Hematopoietic multipotent progenitor cell (in vitro differentiated cells): ENCODE measurements around the gene ANKLE1. TPM values are rescaled to one million over a fixed set of nuclear protein-coding genes. Genes with fewer than 3 reads are reported as not detected.
"Not testable (repeated sequence)": the region's sequence is repeated elsewhere in the genome, so short reads cannot be mapped to it uniquely, and the experiment has no call there.

Experiments used
- DNase-seq, 3 donors: peaks; one replicate each; pipeline ENCODE4 v3.0.0-alpha.2; 2011 to 2015; ENCODE audit warnings: low read depth in 2 of 3, low spot score in 2 of 3
- total RNA-seq: library from RNA; depleted of rRNA; stranded (reverse); fragments of >200 nt; gene quantifications from one replicate; pipeline ENCODE4 v1.2.3, GENCODE V29; 2012

ANKLE1 gene
- total RNA-seq, 1 donor, result 7.3 TPM

DNA sequence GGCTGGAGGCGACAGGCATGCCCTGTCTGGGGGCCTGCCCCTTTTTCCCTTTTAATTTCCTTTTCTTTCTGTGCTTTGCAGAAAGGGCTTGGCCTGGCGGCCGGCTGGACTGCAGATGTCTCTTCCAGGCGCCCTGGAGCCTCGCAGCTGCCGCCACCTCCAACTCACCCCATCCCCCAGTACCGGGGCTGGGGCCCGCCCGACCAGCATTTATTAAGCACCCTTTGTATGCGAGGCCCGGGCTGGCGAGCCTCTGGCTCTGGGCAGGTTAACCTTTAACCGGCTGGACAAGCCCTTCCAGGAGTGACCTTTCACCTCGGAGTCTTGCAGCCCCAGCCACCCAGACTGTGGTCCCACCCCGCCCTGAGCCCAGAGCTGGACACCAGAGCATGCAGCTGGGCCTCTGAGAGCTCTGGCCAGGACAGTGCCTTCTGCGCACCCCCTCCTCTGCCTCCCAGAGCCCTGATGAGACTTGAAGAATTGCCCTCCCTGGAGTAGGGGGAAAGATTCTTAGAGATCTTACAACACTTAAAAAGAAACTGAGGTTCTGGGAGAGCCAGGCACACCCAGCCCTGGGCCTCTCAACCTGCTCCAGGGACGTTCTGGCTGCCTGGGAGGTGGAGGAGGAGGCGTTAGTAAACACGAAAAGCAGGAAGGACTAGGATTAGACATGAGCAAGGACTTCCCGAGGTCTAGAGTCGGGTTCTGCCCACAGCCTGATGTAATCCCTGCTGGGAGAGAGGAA is 34.8 kb upstream of the ANKLE1 start:
- DNase-seq, result no peak

DNA sequence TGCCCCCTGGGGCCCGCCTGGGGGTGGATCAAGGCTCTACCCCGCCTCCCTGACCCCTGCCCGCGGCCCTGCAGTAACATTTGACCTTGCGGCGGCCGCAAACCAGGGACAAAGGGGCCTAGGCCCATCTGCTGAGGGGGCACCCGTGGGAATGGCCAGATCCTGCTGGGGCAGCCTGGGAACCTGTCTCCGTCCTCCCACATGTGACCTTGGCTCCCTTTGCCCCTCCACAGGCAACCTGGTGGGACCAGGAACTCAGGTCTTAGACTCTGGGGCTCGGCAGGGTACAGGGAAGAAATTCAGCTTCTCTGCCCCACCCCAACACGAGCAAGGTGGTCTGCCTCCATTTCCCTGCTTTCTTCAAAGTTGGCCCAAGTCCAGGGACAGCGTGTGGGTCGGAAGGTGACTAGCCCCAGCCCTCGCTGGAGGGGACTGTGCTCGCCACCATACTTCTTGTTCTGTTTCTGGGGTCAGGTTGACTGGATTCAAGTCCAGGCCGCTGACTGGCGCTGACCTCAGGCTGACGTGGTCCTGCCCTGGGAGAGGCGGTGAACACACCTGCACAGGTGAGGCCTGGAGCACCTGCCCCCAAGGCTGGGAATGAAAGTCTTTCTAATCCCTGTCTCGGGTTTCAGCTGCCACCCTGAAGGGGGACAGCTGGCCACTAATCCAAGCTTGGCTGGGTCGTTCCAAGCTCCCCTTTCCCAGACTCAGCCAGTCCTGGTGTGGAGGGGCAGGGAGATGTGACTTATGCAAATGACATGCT is 33.5 kb upstream of the ANKLE1 start:
- no peak for DNase-seq

DNA sequence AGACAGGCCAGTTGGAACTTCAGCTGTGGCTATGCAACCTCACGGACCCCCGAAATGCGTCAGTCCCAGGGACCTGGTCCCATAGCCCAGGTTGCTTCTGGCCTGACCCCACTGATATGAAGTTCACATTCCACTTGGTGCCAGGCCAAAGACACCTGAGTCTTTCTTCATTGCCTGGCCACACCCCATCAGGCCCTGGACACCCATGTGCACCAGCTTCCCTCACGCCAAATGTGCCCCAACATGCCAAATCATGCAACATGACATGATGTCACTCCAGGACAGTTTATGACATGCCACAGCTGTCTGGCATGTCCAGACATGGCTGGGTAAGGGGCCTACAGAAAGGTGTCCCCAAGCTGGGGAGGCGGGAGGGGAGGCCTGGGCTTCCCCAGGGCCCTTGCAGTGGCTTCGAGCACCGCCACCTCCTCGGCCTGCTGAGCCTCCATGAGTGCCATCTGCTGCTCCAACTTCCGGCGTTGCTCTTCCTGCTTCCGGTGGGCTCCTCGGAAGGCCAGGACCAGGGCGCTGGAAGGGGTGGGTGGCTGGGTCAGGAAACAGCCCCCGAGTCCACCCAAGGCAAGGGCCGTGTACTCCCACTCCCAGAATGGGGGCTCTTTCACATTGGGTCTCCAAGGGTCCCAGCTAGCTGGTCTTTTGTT is 31.7 kb upstream of the ANKLE1 start:
- DNase-seq, result no peak

- no peak for DNase-seq
Measured at GRCh38 chr19:17254636-17255035, 27.1 kb upstream of the ANKLE1 start.

- no peak for DNase-seq
Measured at GRCh38 chr19:17255150-17255621, 26.5 kb upstream of the ANKLE1 start.

- DNase-seq, result no peak
Measured at GRCh38 chr19:17256130-17256529, 25.6 kb upstream of the ANKLE1 start.

DNA sequence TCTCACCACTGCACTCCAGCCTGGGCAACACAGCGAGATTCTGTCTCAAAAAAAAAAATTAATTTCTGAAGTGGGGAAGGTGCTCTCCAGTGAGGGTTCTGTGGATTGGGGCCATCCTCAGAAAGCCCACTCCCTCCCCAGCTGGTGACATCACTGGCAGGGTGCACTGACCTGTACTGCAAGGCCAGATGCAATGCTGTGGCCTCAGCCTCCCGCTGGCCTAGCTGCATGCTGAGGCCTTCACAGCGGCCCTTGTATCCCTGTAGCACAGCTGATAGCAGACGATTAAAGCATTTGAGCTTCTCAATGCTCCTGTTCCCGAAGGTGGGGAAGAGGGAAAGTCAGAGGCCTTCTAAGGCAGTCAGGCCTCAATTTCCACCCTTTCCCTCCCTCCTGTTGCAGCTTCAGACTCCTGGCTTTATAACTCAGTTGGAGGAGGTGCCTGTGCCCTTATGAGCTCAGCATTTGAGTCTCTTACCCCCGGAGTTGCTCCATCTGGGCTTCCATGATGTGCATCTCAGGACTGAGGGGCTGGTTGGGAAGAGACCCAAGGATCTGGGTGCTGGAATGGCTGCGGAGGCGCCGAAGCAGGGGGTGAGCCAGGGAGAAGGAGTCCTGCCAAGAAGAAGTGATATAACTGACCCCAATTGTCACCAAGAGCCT is 22.5 kb upstream of the ANKLE1 start:
- peak in 1 of 3 donors; percentile 38 for DNase-seq

- no peak for DNase-seq
Measured at GRCh38 chr19:17259934-17260333, 21.8 kb upstream of the ANKLE1 start.

GRCh38 chr19:17260842-17261325 is 20.8 kb upstream of the ANKLE1 start:
- peak; percentile 81 to 91 (median 85) for DNase-seq

- DNase-seq, result no peak
Measured at GRCh38 chr19:17262557-17262956, 19.1 kb upstream of the ANKLE1 start.

DNA sequence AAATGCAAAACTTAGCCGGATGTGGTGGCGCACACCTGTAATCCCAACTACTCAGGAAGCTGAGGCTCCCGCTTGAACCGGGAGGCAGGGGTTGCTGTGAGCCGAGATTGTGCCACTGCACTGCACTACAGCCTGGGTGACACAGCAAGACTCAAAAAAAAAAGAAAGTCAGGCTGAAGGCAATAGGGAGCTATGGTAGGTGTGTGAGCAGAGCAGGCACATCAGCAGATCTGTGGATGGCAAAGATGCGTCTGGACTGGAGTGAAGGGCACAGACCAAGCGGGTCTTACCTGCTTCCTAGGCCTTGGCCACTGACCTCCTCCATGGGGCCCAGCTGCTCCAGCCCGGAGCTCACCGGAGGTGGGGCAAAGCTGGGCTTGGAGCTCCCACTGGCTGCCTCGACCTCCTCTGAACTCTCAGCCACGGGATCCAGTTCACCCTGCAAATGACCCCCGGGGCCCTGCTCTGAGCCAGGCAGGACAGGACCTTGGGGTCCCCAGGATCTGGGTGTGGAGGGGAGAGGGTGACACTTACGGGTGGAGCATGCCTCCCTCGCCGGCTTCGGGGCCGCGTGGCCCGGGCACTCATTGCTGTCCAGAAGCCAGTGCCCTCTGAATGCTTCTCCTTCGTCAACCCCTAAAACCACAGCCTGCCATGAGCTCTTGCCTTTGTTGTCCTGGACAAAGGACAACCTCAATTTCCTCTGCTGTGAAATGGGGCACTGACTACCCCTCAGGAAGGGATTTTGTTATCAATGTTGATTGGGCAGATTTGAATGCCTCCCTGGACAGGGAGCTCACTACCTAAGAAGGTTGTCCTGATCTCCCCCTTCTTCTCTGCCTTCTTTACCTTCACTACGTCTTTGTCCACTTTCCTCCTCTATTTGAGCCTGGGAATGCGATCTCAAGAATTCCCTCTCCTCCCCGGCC is 17.7 kb upstream of the ANKLE1 start:
- DNase-seq, result no peak

DNA sequence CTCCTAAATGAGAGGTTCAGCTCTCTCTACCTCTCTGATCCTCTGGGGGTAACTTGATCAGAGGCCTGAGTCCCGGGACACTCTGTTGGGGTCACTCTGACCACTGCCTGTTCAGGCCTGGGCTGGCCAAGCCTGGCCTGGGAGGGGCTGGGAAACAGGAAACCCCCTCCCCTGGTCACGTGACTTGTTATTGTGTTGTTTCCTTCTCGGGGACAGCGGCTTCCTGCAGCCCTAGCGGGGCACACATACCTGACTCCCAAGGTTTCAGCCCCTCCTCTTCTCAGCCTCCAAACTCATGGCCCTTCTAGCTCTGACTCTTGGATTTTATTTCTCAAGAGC is 17.1 kb upstream of the ANKLE1 start, which contains the start of gene USHBP1:
Gene USHBP1 (minus strand): TSS at position 105 of the 339 bp plus-strand sequence. CDS start 446 bp downstream, outside the sequence.
- DNase-seq, result no peak

DNA sequence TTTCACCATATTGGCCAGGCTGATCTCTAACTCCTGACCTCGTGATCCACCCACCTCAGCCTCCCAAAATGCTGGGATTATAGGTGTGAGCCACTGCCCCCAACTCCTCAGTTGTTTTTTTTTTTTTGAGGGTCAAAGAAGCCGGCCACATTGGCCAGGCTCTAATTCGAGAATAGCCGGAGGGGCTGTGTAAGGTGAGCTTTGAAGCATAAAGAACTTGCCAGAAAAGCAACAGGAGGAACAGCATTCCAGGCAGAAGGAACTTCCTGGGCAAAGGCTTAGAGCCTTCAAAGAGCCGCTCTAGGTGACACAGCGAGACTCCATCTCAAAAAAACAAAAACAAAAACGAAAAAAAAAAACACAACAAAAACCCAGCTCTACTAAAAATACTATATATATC is 15.7 kb upstream of the ANKLE1 start:
- DNase-seq, result no peak

DNA sequence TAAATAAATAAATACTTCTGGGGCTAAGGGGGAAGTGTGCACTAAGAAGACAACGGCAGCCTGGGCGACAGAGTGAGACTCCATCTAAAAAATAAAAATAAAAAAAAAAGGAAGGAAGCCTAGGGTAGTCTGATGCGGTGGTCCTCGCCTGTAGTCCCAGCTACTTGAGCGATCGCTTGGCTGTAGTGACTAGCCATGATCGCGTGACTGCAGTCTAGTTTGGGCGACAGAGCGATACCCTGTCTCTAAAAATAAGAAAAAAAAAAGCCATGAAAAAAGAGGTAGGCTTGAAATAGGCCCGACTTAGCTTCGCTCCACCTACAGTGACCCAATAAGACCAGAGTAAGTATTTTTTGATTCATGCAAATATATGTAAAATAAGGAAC is 15.1 kb upstream of the ANKLE1 start:
- DNase-seq, result peak in 1 of 3 donors; percentile 67

DNA sequence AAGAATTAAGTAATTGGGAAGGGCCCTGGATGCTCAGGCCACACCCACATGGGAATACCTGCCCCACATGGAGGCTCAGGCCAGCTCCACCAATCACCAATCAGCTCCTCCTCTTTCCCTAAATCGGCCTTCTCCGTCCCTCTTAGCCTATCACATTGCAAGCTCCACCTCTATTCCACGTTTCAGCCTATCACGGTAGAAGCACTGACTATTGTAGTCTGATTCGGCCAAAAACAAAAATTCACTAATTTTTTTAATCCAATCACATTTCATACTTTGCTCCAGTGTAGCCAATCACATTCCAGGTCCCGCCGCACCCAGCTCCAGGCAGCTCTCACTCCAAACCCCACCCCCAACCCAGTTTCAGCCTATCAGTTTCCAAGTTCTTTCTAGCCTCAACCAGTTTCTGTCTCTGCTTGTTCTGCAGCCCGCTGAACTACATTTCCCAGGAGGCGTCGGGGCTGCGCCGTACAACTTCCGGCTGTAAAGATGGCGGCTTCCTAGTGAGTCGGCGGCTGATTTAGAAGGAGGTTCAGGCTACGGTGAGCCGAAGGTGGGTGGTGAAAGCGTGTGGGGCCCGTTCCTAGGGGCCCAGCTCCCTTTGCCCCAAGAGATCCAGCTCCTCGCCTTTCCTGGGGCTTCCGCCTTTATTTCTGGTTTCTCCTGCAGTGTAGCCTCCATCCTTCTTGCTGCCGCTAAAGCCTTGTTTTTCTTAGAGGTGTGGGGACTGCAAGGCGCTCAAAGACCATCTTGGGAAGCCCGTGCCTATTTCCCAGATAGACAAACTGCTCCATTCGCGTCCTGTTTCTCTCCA is 14.5 kb upstream of the ANKLE1 start, which contains the start of gene BABAM1:
Gene BABAM1 (plus strand): TSS at position 469 of the 814 bp plus-strand sequence. CDS start 1,364 bp downstream, outside the sequence.
- peak; percentile 78 to 99 (median 98) for DNase-seq

DNA sequence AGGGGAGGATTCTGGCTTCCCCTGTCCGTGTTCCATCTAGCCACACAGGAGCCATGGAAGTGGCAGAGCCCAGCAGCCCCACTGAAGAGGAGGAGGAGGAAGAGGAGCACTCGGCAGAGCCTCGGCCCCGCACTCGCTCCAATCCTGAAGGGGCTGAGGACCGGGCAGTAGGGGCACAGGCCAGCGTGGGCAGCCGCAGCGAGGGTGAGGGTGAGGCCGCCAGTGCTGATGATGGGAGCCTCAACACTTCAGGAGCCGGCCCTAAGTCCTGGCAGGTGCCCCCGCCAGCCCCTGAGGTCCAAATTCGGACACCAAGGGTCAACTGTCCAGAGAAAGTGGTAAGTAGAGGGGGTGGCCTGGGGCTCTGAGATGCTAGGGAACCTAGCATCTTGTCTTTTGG is 12.9 kb upstream of the ANKLE1 start:
- DNase-seq, result no peak

- not testable (repeated sequence) for DNase-seq
Measured at GRCh38 chr19:17274892-17275291, 6.8 kb upstream of the ANKLE1 start.

DNA sequence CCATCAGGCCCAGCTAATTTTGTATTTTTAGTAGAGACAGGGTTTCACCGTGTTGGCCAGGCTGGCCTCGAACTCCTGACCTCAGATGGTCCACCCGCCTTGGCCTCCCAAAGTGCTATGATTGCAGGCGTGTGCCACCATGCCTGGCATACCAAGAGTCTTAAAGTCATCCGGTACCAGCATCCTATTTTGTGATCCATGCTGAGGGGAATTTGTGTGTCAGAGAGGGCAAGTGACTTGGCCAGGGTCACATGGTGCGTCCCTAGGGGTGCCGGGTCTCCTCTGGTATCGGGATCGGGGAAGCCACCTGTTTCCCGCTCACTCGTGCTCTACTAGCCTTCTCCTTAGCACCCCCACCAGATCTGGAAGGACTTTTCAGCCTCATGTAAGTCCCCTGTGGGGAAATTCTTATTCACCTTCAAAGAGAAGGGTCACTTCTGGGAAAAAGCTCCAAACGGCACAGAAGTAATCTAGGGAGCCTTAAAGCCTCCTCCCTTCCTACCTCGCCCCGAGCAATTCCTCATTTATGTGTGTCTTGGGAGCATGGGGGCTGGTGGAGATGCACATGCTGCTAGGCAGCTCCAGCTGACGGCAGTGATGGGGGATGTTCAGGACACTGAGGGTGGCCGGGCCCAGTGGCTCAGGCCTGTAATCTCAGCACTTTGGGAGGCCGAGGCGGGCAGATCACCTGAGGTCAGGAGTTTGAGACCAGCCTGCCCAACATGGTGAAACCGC is 6.1 kb upstream of the ANKLE1 start:
- DNase-seq, result no peak
